NCI-H2227 (cell line): Measurements from ENCODE around the gene PRF1.
A peak's percentile ranks its signal among the peaks of the same experiment; 100 is the strongest.
"Not testable (repeated sequence)": the region's sequence is repeated elsewhere in the genome, so short reads cannot be mapped to it uniquely, and the experiment has no call there.

Source experiments
- DNase-seq: peaks from one replicate; lab custom pipeline; 2025; ENCODE audit not compliant: unreplicated experiment; lab: John Stamatoyannopoulos, UW

The PRF1 gene

DNA sequence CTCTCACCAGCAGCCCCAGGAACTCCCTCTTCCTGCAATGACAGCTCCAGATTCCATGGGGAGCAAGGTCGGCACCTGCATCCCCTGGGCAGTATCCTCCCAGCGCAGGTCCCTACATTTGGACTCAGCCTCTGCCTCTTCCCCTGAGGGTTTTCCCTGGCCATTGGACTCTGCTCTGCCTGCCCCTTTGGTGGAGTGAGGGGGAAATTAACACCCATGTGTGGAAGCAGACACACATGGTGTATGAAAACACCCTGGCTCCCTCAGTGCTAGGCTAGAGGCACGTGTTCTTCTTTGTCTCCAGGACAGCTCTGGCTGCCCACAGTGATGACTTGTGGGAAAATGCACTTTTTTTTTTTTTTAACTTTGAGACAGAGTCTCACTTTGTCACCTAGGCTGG is 8.4 kb downstream of the PRF1 start:
- no peak for DNase-seq

DNA sequence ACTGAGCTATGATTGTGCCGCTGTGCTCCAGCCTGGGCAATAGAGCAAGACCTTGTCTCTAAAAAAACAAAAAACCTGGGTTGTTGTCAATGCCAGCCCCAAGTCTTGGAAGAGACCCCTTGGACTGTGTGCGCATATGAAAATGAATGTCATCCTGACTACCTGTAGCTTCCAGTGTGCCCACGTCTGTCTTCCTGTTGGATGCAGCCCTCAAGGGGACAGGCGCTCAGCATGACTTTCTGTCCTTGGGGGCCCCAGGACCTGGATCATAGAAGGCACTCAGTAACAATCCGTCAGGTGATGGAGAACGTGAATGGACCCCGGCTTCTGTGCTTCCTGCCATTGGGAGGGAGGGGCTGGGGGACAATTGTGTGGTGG is 9.0 kb downstream of the PRF1 start:
- DNase-seq: no peak

DNA sequence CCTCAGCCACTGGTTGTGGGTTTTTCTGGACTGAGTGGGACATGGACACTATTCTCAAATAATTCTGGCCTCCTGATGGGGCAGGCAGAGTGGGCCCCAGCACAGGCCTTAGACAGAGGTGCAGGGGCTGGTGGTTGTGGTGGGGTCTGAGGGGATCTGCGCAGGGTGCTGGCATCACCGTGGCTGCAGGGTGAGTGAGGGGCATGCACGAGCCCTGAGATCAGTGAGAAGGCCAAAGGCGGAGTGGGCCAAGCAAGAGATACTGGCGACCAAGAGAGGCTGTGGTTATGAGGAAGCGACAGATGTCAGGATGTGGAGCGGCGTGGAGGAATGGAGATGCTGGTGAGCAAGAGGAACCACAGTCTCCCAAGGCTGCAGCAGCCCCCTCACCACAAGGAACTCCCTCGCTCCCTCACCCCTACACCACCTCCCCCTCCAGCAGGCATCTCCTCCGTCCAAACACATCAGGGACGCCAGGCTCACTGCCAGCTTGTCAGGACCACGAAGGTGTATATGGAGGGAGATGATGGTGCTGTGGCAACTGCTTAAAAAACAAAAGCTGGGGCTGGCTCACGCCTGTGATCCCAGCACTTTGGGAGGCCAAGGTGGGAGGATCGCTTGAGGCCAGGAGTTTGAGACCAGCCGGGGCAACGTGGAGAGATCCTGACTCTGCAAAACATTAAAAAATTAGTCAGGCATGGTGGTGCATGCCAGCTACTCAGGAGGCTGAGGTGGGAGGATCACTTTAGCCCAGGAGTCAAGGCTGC is 9.6 kb downstream of the PRF1 start:
- no peak for DNase-seq

DNA sequence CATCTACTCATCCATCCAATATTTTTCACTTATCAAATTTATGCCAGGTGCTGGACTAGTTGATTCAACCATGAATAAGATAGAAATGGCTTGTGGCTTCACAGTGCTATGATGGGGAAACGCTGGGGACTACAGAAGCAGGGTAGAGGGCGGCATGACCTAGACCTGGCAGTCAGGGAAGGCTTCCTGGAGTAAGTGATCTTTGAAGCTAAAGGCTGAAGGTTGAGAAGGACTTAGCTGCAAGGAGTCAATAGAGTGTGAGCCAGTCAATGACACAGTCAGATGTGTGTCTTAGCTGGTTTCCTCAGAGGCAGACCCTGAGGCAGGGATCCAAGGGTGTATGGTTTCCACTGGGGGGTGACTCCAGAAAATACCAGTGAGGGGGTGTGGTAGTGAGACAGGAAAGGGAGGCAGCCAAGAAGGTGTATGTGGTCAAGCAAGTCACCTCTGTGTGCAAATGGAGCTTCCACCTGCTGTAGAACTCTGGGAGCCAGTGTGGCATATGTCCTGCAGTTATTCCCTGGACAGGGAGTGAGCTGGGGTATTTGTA is 10.3 kb downstream of the PRF1 start:
- no peak for DNase-seq

DNA sequence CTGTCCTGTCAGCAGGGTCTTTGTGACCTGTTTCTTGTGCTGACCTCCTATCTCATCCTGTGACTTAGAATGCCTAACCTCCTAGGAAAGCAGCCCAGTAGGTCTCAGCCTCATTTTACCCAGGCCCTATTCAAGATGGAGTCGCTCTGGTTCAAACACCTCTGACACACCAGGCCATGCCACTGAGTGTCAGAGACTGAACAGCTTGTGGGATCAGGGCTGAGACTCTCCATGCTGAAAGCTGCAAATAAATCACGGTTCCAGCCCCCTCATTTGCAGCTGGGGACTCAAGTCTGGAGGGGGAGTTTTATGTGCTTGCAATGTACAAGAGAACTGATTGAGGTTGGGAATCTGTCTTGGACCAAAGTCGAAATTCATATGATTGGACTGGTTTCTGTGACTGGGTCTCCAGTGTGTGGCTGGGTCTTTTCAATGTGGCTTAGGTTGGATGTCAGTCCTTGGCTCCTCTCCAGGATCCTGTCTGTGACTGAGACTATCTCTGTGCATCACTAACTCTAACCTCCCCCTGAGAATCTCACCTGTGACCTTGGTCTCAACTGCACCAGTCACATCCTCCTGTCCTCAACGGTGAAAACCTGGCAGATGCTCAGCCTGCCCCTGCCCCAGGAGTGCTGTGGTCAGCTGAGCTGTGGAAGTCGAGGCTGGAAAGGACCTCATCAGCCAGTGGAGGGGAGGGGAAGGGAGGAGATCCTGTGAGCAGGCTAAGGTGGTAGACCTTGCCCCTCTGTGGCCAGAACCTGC is 11.7 kb downstream of the PRF1 start:
- no peak for DNase-seq

DNA sequence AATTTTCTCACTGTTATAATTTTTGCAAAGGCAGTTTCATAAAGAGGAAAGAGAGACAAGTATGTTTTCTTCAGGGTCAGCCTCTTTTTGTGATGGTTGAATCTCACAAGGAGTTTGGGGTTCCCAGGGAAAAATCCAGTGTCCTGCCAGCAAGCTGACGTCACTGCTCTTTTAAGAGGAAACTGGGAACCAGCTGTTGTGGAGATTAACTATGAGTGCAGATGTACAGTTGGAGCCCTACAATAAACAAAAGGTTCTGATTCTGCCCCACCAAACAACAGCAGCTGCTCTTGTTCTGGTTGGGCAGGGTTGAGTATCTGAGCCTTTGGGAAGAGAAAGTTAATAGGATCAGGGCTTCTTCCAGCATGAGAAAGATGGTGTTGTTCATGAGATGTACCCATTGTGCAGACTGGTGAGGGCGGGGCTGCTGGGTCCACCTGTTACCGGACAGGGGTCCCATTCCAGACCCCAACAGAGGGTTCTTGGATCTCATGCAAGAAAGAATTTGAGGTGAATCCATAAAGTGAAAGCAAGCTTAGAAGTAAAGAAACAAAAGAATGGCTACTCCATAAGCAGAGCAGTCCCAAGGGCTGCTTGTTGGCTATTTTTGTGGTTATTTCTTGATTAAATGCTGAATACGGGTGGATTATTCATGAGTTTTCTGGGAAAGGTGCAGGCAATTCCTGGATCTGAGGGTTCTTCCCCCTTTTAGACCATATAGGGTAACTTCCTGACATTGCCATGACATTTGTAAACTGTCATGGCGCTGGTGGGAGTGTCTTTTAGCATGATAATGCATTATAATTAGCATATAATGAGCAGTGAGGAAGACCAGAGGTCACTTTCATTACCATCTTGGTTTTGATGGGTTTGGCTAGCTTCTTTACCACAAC is 12.5 kb downstream of the PRF1 start:
- no peak for DNase-seq

DNA sequence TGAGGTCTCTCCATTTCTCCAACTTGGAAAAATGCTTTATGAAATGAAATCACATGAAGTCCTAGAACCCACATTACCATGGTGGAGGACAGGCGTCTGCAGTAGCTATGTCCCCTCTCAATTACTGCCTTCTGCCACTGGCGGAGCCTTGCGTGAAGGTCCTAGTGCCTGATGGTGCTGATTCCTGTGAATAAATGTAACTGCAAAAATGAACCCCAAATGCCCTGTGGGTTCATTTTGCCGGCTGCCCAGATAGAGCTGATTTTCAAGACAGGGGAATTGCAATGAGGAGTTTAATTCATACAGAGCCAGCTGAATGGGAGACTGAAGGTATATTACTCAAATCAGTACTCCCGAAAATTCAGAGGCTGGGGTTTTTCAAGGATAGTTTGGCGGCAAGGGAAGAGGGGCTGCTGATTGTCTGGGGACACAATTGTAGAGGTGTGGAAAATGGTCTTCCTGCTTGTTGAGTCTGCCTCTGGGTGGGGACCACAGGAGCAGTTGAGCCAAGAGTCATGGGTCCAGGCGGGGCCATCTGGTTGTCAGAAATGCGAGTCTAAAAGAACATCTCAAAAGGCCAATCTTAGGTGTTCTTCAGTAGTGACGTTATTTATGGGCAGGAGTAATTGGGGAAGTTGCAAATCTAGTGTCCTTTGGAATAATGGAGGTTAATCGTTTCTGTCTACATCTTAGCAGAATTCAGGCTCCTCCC is 13.5 kb downstream of the PRF1 start:
- DNase-seq: no peak

DNA sequence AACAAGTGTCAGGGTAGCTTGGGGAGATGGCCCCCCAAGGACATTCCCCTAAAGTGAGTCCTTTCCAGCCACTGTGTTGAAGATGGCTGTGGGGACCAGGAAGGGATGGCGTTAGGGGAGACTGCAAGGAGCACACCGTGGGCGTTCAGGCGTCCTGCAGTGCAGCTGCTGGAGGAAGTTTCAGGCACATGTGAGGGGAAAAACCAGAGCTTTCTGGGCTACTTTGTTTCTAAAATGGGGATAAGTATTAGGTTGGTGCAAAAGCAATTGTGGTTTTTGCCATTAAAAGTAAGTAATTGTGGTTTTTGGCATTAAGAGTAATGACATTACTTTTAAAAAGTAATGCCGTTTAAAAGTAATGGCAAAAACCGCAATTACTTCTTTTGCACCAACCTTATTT is 14.3 kb downstream of the PRF1 start:
- no peak for DNase-seq

DNA sequence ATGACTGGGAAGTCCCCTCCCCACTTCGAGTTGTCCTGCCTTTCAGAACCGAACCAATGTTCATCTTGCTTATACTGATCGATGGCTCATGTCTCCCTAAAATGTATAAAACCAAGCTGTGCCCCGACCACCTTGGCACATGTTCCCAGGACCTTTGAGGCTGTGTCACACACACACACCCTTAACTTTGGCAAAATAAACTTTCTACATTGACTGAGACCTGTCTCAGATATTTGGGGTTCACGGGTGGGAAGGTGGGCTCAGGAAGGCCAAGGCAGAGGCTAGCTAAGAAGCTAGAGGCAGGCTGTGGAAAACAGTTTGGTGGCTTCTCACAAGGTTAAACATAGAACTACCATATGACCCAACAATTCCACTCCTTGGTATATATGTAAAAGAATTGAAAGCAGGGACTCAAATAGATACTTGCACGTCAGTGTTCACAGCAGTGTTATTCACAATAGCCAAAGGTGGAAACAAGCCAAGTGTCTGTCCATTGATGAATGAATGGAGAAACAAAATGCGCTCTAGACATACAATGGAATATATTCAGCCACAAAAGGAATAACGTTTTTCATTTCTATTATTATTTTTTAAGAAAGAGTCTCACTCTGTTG is 15.4 kb downstream of the PRF1 start:
- DNase-seq: no peak

DNA sequence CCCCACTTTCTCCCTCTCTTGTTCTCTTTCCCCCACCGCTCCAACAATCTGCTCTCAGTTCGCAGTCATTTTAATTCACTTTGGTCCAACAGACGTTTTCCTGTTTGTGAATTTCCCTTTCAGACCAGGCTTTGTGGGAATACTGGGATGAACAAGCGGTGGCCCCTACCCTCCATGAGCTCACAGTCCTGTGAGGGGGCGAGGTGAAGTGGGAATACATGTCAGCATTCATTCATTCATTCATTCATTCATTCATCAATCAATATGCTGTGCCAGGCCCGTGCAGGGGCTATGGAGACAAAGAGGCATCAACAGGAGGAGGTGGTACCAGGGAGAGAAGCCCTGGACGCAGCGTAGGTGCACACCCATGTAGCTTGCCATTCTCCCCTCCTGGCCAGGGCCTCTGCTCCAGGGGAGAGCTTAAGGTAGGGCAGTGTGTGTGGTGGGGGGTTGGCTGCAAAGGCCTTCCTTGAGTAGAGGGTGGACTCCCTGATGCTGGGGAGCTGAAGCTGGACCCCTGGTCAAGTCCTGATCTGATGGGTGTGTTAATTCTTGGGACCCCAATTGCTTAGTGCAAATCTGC is 16.1 kb downstream of the PRF1 start:
- no peak for DNase-seq

DNA sequence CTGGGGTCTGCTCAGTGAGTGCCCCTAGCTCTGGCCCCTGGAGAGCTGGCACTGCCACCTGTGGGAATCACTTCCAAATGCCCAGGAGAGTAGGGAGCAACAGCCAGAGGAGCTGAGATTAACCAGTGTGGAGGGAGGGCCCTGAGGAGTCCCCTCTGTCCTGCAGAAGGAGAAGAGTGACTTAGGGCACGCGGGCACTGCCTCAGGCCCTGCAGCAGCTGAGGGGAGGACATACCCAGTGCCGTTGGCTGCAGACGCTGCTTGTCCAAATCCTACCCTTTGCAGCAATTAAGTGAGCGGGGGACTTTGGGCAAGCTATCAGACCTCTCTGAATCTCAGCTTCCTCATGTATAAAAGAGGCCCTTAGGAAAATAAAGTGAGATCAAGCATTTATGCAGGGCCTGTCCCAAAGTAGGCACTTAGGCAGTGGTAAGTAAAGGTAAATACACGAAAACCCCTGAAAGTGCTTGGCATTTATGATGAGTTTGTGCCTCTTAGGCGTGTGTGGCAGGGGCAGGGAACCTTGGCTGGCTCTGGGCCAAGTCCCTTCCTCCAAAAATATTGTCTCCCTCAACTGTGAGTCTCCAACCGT is 16.9 kb downstream of the PRF1 start:
- no peak for DNase-seq

DNA sequence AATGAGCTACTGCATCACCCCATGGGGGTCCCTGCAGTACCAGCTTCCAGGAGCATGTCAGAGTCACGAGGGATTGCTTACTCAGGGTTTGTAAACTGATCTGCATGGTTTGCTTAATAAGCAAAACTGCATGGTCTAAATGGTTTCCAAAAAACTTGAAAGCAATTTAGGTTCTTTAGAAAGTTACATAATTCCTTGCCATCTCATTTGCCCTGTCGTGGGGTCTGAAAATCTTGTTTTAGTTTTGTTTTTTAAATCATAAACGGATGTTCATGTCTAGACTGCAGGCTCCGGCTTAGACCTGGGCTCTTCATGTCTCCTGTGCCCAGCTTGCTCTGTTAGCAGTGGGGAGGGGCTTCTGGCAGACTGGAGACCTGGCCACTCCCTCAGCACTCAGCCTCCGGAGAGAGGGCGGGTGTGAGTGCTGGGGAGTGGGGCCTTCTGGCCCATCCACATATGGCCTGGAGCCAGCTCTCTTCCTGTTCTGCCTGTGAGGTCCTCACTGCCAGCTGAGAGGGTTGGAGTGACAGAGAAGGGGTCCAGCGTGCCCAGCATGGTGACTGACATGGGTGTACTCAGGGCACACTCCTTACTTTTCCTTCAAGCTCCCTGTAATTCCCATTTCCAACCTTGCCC is 17.5 kb downstream of the PRF1 start:
- peak; percentile 77 for DNase-seq

DNA sequence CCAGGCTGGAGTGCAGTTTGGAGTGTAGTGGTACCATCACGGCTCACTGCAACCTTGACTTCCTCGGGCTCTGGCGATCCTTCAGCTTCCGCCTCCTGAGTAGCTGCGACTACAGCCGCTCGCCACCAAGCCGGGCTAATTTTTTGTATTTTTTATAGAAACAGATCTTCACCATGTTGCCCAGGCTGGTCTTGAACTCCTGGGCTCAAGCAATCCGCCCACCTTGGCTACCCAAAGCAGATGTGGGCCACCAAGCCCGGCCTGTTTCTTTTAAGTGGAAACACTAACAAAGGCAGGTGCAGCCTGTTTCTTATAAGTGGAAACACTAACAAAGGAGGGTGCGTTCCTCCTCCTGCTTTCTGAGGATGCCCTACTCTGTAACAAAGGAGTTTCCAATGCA is 18.2 kb downstream of the PRF1 start:
- no peak for DNase-seq

DNA sequence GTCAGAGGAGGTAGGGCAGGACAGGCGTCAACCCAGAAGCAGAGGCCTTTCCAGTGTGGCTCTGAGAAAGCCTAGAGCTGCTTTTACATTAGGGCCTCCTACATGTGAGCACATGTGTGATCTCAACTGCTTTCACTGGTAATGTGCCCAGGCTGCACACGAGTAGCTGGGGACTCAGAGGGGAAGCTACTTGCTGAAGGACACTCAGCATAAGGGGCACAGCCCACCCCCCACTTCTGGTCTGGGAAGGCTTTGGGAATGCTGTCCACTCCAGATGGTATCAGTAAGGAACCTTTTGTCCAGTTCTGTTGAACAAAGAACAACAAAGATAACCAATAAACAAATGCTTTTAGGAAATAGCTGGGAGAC is 18.9 kb downstream of the PRF1 start:
- no peak for DNase-seq

DNA sequence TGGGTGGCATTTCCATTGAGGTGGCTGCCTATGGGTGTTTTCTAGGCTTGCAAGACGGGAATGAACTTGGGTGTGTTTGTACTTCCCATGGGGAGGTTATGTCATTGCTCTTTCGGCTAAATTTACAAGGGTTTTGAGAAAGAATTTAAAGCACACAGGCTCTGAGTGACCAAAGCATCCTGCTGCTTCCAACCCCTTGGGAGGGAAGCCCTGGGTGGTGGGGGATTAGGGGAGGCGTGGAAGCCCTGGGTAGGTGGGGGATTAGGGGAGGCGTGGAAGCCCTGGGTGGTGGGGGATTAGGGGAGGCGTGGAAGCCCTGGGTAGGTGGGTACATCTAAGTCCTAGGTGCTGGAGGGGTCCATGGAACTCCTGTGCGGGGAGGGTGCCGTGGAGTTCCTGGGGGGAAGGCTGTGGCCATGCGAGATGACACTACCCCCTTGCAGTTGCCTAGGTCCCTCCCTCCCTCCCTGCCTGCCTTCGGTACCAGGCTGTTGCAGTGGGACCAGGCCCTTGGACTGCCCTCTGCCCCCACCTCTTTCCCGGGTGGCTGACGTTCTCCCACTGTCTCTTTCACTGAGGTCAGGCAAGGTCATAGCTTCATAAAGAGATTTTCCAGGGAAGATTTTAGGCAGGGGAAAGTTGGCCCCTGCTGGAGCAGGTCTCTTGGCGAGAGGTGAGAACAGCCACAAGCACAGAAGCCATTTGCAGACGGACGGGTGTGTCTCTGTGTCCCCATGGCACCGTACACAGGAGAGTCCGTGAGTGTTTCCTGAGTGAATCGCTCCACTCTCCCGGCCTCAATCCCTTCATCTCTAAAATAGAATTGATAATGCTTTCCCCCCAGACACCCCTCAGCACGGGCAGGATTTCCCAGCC is 19.5 kb downstream of the PRF1 start:
- no peak for DNase-seq

DNA sequence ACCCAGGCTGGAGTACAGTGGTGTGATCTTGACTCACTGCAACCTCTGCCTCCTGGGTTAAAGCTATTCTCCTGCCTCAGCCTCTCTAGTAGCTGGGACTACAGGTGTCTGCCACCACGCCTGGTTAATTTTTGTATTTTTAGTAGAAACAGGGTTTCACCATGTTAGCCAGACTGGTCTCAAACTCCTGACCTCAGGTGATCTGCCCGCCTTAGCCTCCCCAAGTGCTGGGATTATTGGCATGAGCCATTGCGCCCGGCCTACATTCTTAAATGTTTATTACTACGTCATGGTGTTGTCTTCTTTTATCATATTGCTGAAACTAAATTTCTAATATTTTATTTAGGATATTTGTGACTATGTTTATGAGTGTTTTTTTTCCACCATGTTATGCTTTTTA is 21.4 kb downstream of the PRF1 start:
- DNase-seq: not testable (repeated sequence)

DNA sequence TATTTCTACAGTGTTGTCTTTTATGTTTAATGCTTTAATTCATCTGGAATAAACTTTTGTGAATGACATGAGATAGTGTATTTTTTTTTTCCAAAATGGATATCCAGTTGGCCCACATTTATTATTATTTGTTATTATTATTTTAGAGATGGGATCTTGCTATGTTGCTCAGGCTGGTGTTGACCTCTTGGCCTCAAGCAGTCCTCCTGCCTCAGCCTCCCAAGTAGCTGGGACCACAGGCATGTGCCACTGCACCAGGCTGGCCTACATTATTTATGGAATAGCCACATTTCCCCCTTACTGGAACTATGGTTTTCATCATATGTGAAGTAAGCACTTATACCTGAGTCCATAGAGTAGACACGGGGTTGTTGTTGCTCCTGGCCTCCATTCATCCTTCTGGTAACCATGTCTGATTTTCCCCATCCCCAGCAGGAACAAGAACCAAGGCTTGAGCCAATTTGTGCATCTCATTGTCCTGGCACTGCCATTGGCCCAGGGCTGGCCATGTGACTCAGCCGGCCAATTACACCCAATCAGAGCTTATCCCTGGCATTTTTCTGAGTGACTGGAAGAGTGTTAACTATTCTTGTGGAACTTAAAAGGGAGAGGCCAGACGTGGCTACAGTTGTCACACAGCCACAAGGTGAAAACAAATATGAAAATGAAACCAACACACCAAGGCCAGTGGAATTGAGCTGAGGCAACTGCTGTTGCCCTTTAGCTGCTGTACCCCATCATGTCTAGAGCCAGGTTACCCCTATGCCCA is 23.1 kb downstream of the PRF1 start:
- DNase-seq: no peak
